ENCODE results near the gene SOHLH2.

The SOHLH2 gene

DNA sequence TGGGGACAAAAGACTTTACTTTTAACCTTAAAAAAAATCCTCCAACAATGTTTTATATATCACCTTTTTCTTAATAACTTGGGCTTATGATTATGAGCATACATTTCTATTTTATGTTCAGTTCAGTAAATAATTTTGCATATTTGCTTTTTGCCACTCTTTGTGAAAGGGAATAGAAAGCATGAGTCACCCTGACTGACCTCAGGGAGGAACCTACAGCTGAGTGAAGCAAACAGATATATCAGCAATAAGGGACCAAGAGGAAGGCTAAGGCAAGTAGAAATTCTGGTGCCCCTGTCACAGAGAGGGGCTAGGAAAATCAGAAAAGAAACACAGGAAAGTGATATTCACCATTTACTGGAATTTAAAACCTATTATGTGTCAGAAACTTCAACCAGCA, 37.2 kb upstream of the SOHLH2 start:
- in situ Hi-C loops (cut with HindIII; ENCODE audit: low pct_ligation_motif_present, low sequenced_read_pairs), result no loop called here
- TF ChIP-seq, protein P1, sequence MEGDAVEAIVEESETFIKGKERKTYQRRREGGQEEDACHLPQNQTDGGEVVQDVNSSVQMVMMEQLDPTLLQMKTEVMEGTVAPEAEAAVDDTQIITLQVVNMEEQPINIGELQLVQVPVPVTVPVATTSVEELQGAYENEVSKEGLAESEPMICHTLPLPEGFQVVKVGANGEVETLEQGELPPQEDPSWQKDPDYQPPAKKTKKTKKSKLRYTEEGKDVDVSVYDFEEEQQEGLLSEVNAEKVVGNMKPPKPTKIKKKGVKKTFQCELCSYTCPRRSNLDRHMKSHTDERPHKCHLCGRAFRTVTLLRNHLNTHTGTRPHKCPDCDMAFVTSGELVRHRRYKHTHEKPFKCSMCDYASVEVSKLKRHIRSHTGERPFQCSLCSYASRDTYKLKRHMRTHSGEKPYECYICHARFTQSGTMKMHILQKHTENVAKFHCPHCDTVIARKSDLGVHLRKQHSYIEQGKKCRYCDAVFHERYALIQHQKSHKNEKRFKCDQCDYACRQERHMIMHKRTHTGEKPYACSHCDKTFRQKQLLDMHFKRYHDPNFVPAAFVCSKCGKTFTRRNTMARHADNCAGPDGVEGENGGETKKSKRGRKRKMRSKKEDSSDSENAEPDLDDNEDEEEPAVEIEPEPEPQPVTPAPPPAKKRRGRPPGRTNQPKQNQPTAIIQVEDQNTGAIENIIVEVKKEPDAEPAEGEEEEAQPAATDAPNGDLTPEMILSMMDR (IDR thresholded peaks at IDR 0.05; ENCODE audit: low read depth, low read length, missing control alignments), result no peak
- no peak for DNase-seq
- Histone ChIP-seq H3K36me3 (replicated peaks) (no peaks in the 10 kb centered on the region), H3K4me3 (ENCODE audit: low read depth, low read length) (no peak overlapping the region), H3K27ac (no peak overlapping the region), H3K27me3 (replicated peaks) (no peaks in the 10 kb centered on the region)

DNA sequence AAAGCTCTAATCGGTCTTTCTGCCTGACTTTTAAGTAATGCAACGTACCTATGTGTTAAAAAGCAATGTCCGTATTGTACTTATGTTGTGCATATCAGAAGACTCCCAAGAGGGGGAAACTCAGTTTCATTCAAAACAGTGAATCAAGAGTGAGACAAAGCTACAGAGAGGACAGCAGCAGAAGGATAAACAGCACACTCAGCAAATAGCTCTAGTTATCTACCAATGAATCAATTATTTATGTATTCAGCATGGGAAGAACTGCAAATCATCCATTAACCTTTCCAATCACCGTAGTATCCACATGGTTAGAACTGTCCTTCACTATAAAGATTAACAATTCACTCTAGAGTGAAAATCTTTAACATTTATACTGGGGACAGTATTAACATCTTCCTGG, 36.7 kb upstream of the SOHLH2 start:
- no peaks in the 10 kb centered on the region for H3K36me3 ChIP-seq (replicated peaks)
- no peak overlapping the region for H3K4me3 ChIP-seq (ENCODE audit: low read depth, low read length)
- H3K27me3 ChIP-seq (replicated peaks), result no peaks in the 10 kb centered on the region
- DNase-seq, result no peak
- TF ChIP-seq, protein P1 (IDR thresholded peaks at IDR 0.05; ENCODE audit: low read depth, low read length, missing control alignments), result no peak
- H3K27ac ChIP-seq, result no peak overlapping the region
- in situ Hi-C loops (cut with HindIII; ENCODE audit: low pct_ligation_motif_present, low sequenced_read_pairs), result no loop called here

- Histone ChIP-seq H3K27me3 (replicated peaks) (no peaks in the 10 kb centered on the region), H3K27ac (no peak overlapping the region), H3K4me3 (ENCODE audit: low read depth, low read length) (no peak overlapping the region), H3K36me3 (replicated peaks) (no peaks in the 10 kb centered on the region)
- in situ Hi-C loops (cut with HindIII; ENCODE audit: low pct_ligation_motif_present, low sequenced_read_pairs), result no loop called here
- TF ChIP-seq, protein P1 (IDR thresholded peaks at IDR 0.05; ENCODE audit: low read depth, low read length, missing control alignments), result no peak
- DNase-seq, result no peak
These were observed 34.3 kb upstream of the SOHLH2 start for GRCh38 chr13:36248700-36249099.

DNA sequence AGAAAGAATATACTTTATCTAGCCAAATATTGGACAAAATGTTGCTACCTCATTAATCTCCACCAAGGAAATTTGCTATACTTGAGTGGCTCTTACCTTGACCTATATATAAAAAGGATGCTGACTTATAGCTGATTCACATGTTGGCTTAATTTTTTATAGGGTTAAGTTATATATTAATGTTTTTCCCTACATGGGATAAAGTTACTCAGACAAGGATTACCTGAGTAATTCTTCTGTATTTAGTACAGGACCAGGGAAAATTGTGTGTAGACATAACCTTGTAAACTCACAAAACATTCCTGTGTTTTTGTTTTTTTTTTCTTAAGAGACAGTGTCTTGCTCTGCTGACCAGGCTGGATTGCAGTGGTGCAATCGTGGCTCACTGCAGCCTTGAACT, 30.6 kb upstream of the SOHLH2 start:
- in situ Hi-C loops (cut with HindIII; ENCODE audit: low pct_ligation_motif_present, low sequenced_read_pairs), result no loop called here
- Histone ChIP-seq H3K27me3 (replicated peaks) (no peaks in the 10 kb centered on the region), H3K36me3 (replicated peaks) (no peaks in the 10 kb centered on the region), H3K4me3 (ENCODE audit: low read depth, low read length) (no peak overlapping the region), H3K27ac (no peak overlapping the region)
- TF ChIP-seq, protein P1 (IDR thresholded peaks at IDR 0.05; ENCODE audit: low read depth, low read length, missing control alignments), result no peak
- no peak for DNase-seq

DNA sequence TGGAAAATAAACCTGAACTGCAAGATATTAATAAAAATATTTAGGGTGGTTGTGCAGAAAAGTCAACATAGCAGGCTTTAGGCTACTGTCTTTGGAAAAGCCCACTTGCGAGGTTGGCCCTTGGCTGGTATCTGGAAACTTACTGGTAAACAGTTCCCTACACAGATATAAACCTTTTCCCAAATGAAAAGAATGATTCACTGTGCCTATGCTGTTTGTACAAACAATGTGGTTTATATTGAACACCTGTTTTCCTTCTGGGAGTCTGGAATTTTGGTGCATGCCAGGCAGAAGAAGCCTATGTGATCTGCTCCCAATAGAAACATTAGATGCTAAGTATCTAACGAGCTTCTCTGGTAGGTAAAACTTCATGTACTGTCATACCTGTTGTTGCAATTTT, 29.7 kb upstream of the SOHLH2 start:
- Histone ChIP-seq H3K27me3 (replicated peaks) (no peaks in the 10 kb centered on the region), H3K27ac (no peak overlapping the region), H3K4me3 (ENCODE audit: low read depth, low read length) (no peak overlapping the region), H3K36me3 (replicated peaks) (no peaks in the 10 kb centered on the region)
- no peak for DNase-seq
- in situ Hi-C loops (cut with HindIII; ENCODE audit: low pct_ligation_motif_present, low sequenced_read_pairs), result no loop called here
- TF ChIP-seq, protein P1 (IDR thresholded peaks at IDR 0.05; ENCODE audit: low read depth, low read length, missing control alignments), result no peak

DNA sequence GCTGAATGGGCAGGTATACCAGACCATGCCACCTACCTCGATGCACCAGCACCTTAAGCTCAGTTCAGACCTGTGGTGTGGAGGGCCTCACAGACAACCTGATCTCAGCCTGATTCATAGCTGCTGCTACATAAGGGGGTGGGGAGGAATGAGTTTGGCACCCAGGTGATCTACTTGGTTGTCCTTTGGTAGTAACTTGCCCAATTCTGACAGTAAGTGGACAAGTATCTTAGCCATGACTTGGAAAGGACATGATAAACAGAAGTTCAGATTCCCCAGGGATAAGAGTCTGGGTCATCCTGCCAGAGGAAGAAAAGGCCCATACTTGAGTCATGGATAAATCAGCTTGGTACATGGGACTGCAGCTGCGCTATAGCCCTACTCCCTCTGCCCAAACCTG, 28.4 kb upstream of the SOHLH2 start:
- Histone ChIP-seq H3K27me3 (replicated peaks) (no peaks in the 10 kb centered on the region), H3K4me3 (ENCODE audit: low read depth, low read length) (no peak overlapping the region), H3K27ac (no peak overlapping the region), H3K36me3 (replicated peaks) (no peaks in the 10 kb centered on the region)
- DNase-seq, result no peak
- in situ Hi-C loops (cut with HindIII; ENCODE audit: low pct_ligation_motif_present, low sequenced_read_pairs), result no loop called here
- TF ChIP-seq, protein P1 (IDR thresholded peaks at IDR 0.05; ENCODE audit: low read depth, low read length, missing control alignments), result no peak
